ENCODE results near the gene CDK5RAP3.

The CDK5RAP3 gene

GRCh38 chr17:48025904-48026501, 55.1 kb downstream of the CDK5RAP3 start:
- DNase-seq = no peak

DNA sequence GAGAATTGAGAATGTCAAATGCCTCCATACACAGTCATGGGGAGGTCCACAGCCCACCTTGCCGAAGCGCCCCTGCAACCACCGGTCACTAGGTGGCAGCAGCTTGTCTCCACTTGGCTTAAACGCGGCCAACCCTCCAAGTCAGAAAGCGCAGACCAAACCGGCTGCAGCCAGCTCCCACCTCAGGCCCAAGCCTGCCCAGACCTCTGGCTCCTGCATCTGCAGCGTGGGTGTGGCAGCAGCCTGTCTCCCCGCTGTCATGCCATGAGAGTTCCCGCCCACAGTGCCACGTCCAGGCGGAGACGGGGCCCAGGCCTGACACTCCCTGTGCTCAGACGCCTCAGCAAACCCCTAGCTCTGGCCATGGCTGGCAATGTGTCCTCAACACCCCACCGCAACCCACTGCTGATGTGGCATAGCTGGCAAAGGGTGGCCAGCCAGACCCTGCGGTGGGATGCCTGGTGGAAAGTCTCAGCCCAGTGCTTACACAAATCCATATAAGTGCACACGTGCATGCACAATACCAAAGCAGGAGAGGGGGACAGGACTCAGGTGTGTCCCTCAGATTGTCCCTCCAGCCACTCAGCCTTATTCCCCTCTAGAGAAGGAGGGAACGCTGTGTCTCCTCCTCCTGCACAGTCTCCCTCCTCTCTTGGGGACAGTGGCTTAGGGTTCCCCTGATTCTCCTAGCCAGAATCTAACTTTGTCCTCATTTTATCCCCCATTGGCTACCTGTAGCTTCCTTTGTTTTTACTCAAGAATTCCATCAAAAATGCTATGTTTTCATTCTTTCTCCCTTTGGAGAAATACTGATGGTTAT, 55.8 kb downstream of the CDK5RAP3 start:
- DNase-seq = peak; percentile 82

DNA sequence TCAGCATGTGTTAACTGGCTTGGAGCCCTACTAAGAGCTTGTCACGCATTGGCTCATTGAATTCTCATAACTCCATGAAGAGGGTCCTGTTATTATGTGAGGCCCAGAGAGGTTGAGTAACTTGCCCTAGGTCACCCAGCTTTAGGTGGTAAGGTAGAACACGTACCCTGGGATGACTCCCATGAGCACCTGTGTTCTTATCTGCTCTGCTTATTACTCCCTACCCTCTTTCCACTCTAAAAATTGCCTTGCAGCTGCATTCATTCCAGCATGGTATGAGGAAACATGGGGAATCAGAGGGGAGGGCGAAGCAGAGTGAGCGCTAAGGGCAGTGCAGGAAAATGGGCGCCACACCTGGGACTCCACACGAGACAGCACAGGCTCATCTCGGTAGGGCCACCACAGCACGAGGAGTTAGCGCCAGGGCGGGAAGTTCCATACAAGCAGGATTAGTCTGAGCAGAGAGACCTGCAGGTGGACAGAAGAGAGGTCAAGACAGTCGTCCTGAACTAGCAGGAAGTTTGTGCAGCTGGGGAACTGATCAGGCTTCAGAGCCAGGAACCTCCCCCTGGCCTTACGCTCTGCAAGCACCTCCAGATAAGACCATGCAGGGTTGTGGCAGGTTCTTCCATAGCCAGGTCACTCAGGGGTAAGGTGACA, 56.5 kb downstream of the CDK5RAP3 start:
- no peak for DNase-seq

- DNase-seq = no peak
These were observed 57.8 kb downstream of the CDK5RAP3 start for GRCh38 chr17:48028736-48029135.

- no peak for DNase-seq
These were observed 59.6 kb downstream of the CDK5RAP3 start for GRCh38 chr17:48030531-48030930.
